Measurements from ENCODE around the gene MRPL51.
A peak's percentile ranks its signal among the peaks of the same experiment; 100 is the strongest.

The MRPL51 gene

DNA sequence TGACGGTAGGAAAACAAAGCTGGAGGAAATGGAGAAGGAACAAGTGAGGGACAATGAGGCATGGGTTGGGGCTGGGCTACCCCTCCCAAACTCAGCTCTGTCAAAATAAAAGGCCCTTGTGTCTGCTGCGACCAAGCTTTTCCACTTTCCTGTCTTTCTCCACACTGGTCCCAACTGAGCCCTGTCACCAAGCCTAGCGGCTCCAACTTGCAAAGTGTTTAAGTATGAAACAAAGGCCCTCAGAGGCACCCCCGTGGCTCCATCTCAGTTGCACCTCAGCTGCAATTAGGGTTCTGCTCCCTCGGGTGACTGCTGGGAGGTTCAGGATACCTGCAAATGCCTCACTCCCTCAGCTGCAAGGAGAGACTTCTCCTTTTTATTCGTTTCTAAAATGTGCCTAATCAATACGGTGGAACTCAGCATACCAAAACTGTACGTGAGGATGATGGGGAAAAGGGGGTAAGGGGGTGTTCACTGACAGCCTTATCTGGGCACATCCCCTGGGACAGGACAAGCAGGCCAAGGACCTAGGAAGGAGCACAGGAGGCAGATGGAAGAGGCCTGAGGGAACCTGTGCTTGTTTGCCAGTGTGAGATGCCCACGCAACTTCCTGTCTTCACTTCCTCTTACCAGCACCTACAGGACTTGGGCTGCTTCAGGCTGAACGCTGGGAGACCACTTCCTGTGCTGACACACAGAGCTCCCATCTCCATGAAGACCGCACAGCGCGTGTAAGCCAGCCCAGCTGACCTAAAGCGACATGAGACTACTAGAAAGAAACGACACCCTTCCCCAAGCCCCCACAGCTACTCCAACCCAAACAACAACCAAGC lies 31.4 kb downstream of the MRPL51 start:
- H3K36me3 Mint-ChIP-seq (ENCODE audit: insufficient read depth): peaks cover 79% of the 10 kb centered on the region
- no peaks in the 10 kb centered on the region for H3K9me3 Mint-ChIP-seq
- H3K27ac Mint-ChIP-seq (ENCODE audit: low read depth): peak overlapping the region; percentile 99
- H3K4me3 Mint-ChIP-seq: peak overlapping the region; percentile 78
- peak; percentile 60 to 76 for DNase-seq (ENCODE audit: low spot score in 2 of 2)
- H3K27me3 Mint-ChIP-seq: no peaks in the 10 kb centered on the region
- H3K4me1 Mint-ChIP-seq: peaks cover 79% of the 10 kb centered on the region
- ATAC-seq (replicated peaks; ENCODE audit: extremely low read depth, poor library complexity, severe bottlenecking): peak; percentile 92

DNA sequence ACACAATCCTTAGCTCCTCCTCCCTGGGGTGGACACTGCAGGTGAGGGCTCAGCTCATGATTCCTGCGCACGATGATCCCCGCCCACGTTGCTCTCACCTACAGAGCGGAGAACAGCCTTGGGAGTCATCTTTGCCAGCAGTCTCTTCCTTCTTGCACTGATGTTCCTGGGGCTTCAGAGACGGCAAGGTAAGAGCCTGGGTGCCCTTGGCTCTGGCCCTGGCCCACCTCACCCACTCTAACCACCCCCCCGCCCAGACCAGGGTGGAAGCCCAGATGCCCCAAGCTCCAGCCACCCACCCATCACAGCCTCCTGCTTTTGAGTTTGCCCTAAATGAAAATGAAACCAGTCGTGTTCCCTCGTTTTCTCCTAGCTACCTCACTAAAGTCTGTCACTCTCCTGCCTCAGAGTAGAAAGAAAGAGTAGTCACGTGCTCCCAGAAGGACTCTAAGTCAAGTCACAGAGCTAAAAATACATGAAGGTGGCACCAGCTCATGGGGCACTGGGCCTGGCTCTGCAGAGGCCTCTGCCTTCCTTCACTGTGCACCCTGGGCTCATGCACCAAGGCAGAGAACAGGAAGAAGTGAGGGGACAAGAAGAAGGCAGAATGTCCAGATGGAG lies 32.2 kb downstream of the MRPL51 start:
- ATAC-seq (replicated peaks; ENCODE audit: extremely low read depth, poor library complexity, severe bottlenecking): peak; percentile 16
- Mint-ChIP-seq H3K9me3 (no peaks in the 10 kb centered on the region), H3K27ac (ENCODE audit: low read depth) (peak overlapping the region; percentile 99), H3K36me3 (ENCODE audit: insufficient read depth) (peaks cover 77% of the 10 kb centered on the region), H3K4me1 (peaks cover 75% of the 10 kb centered on the region), H3K4me3 (peak overlapping the region; percentile 78), H3K27me3 (no peaks in the 10 kb centered on the region)
- DNase-seq (ENCODE audit: low spot score in 2 of 2): no peak

DNA sequence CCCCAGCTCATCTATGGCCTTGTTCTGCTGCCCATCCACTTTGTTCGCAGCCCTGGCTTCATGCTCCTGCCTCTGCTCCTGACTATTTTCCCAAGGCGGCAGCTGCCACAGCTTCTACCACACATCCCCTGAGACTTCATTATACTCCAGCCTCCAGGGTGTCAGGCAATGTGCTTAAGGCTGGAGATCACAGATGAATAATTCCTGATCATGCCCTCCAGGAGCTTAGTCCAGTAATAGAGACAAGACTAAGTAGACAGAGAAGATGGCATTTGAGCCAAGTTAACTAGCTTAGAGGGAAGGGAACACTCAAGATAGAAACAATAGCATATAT lies 34.1 kb downstream of the MRPL51 start:
- Mint-ChIP-seq H3K27ac (ENCODE audit: low read depth) (peak overlapping the region; percentile 90), H3K4me1 (peaks cover 67% of the 10 kb centered on the region), H3K9me3 (no peaks in the 10 kb centered on the region), H3K4me3 (no peak overlapping the region), H3K36me3 (ENCODE audit: insufficient read depth) (peaks cover 74% of the 10 kb centered on the region), H3K27me3 (no peaks in the 10 kb centered on the region)
- ATAC-seq (replicated peaks; ENCODE audit: extremely low read depth, poor library complexity, severe bottlenecking) (no peak), DNase-seq (ENCODE audit: low spot score in 2 of 2) (no peak)

DNA sequence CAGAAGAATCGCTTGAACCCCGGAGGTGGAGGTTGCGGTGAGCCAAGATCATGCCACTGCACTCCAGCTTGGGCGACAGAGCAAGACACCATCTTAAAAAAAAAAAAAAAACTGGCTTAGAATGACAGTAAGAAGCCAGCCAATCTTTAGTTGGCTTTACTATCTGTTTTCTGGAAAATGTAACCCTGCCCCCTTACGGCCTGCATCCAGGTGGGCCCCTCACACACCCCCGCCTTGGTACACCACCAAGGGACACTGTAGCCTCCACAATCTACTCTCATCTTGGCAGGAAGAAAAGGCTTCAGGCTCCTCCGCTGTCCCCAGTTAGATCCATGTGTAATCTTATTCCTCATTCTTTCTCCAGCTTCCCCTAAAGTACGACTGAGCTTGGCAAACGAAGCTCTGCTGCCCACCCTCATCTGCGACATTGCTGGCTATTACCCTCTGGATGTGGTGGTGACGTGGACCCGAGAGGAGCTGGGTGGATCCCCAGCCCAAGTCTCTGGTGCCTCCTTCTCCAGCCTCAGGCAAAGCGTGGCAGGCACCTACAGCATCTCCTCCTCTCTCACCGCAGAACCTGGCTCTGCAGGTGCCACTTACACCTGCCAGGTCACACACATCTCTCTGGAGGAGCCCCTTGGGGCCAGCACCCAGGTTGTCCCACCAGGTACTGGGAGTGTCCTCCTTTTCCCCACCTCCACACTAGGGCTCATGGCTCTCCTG lies 34.6 kb downstream of the MRPL51 start:
- Mint-ChIP-seq H3K9me3 (no peaks in the 10 kb centered on the region), H3K36me3 (ENCODE audit: insufficient read depth) (peaks cover 73% of the 10 kb centered on the region), H3K4me3 (no peak overlapping the region), H3K27me3 (no peaks in the 10 kb centered on the region), H3K27ac (ENCODE audit: low read depth) (peak overlapping the region; percentile 90), H3K4me1 (peaks cover 65% of the 10 kb centered on the region)
- DNase-seq (ENCODE audit: low spot score in 2 of 2) (no peak), ATAC-seq (replicated peaks; ENCODE audit: extremely low read depth, poor library complexity, severe bottlenecking) (no peak)

DNA sequence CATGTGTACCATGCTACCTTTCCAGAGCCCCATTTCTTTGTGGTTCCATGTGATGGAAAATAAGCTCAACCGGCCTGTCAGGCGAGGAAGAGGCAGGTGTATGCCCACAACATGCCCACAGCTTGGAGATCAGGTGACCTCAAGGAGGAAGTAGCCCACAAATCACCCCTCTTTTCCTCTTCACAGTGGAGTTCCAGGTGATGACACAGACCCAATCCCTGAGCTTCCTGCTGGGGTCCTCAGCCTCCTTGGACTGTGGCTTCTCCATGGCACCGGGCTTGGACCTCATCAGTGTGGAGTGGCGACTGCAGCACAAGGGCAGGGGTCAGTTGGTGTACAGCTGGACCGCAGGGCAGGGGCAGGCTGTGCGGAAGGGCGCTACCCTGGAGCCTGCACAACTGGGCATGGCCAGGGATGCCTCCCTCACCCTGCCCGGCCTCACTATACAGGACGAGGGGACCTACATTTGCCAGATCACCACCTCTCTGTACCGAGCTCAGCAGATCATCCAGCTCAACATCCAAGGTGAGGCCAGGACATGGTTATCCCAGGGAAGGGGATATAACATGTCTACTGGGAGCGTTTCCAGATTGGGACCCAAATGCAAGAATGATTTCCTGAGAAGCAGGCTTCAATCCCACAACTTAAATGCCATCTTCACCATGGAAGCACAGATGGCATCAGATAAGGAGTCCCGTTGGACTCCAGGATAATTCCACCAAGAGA lies 35.7 kb downstream of the MRPL51 start:
- Mint-ChIP-seq H3K27me3 (no peaks in the 10 kb centered on the region), H3K27ac (ENCODE audit: low read depth) (no peak overlapping the region), H3K4me1 (peaks cover 64% of the 10 kb centered on the region), H3K9me3 (no peaks in the 10 kb centered on the region), H3K36me3 (ENCODE audit: insufficient read depth) (peaks cover 70% of the 10 kb centered on the region), H3K4me3 (no peak overlapping the region)
- ATAC-seq (replicated peaks; ENCODE audit: extremely low read depth, poor library complexity, severe bottlenecking) (no peak), DNase-seq (ENCODE audit: low spot score in 2 of 2) (no peak)

DNA sequence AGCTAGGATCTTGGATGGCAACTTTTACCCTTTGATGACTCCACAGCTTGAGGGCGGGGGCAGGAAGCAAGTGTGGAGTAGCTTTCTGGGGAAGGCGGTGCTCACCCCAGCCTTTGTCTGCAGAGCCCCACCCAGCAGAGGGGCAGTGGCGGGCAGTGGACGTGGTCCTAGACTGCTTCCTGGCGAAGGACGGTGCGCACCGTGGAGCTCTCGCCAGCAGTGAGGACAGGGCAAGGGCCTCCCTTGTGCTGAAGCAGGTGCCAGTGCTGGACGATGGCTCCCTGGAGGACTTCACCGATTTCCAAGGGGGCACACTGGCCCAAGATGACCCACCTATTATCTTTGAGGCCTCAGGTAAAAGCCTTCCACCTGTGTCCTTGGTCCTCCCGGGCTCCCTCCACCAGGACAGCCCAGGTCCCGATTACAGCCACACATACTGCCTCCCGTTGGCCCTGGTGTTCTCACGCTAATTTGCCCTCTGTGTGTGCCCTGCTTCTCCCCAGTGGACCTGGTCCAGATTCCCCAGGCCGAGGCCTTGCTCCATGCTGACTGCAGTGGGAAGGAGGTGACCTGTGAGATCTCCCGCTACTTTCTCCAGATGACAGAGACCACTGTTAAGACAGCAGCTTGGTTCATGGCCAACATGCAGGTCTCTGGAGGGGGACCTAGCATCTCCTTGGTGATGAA lies 40.0 kb downstream of the MRPL51 start:
- peak overlapping the region; percentile 100 for H3K27ac Mint-ChIP-seq (ENCODE audit: low read depth)
- no peaks in the 10 kb centered on the region for H3K9me3 Mint-ChIP-seq
- peak overlapping the region; percentile 100 for H3K4me3 Mint-ChIP-seq
- DNase-seq (ENCODE audit: low spot score in 2 of 2) (no peak), ATAC-seq (replicated peaks; ENCODE audit: extremely low read depth, poor library complexity, severe bottlenecking) (no peak)
- peaks cover 58% of the 10 kb centered on the region for H3K4me1 Mint-ChIP-seq
- no peaks in the 10 kb centered on the region for H3K27me3 Mint-ChIP-seq
- peaks cover 66% of the 10 kb centered on the region for H3K36me3 Mint-ChIP-seq (ENCODE audit: insufficient read depth)

DNA sequence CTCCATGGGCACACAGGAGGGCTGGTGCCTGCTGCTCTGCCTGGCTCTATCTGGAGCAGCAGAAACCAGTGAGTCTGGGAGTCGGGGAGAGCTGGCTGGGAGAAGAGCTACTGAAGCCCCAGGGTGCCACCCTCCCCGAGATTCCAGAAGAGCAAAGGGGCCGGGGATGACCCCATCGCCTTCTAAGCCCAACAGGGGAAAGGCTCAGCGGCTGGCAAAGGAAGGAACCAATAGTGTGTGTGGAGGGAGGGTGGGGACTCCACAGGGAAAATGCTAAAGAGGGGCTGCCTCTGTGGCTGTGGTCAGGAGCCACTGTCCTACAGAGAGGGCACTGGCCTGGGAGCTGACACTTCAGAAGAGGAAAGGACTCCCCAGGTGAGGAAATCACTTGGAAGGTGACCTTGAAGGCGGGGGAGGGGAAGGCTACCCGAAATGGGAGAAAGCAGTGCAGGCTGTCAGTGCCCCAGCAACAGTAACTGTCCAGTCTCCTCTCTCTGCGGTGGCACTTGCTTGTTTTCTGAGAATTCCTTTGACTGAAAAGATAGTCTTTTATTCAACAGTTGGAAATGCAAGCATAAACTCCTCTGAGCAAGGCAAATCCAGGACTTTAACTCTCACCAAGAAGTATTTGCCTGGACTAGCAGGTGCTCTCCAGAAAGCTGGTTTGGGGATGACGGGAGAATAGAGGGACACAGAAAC lies 40.7 kb downstream of the MRPL51 start:
- Mint-ChIP-seq H3K9me3 (no peaks in the 10 kb centered on the region), H3K4me3 (peak overlapping the region; percentile 100), H3K27ac (ENCODE audit: low read depth) (peak overlapping the region; percentile 100), H3K4me1 (peaks cover 64% of the 10 kb centered on the region), H3K27me3 (no peaks in the 10 kb centered on the region), H3K36me3 (ENCODE audit: insufficient read depth) (peaks cover 64% of the 10 kb centered on the region)
- no peak for DNase-seq (ENCODE audit: low spot score in 2 of 2)
- ATAC-seq (replicated peaks; ENCODE audit: extremely low read depth, poor library complexity, severe bottlenecking): no peak

DNA sequence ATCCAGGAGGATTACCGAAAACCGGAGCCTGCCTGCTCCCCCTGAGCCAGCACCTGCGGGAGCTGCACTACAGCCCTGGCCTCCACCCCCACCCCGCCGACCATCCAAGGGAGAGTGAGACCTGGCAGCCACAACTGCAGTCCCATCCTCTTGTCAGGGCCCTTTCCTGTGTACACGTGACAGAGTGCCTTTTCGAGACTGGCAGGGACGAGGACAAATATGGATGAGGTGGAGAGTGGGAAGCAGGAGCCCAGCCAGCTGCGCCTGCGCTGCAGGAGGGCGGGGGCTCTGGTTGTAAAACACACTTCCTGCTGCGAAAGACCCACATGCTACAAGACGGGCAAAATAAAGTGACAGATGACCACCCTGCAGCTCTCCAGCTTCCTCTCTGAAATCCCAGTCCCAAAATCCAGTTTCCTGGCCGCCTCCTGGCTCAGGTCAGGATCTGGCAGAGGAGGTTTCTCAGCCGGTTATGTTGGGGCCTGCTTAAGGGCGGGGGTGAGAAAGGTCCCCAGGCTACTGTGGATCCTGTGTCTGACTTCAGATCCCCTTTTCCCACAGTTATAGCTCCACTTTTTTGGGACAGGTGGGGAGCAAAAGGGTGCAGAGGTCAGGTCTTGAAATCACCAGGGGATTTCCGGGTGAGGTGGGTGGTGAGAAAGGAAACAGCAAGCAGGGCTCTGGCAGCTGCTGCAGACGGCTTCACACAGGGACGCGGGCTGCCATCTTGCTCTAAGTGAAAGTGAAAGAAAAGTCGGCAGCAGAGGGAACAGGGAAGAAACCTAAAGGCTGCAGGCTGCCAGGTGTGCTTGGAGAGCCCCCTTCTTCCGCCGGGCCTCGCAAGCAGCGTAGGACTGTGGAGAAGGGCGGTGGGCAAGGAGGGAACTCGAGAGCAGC lies 41.5 kb downstream of the MRPL51 start, which contains the start of gene TAPBPL:
TAPBPL (plus strand) TSS at position 695 of the 897 bp plus-strand sequence. CDS start 207 bp downstream, outside the sequence.
- Mint-ChIP-seq H3K9me3 (no peaks in the 10 kb centered on the region), H3K27me3 (no peaks in the 10 kb centered on the region), H3K4me3 (peak within 1 kb of the TSS; percentile 100), H3K27ac (ENCODE audit: low read depth) (peak within 1 kb of the TSS; percentile 100), H3K4me1 (peaks cover 66% of the 10 kb centered on the region), H3K36me3 (ENCODE audit: insufficient read depth) (peaks cover 63% of the 10 kb centered on the region)
- DNase-seq (ENCODE audit: low spot score in 2 of 2): peak; percentile 60 to 74
- peak; percentile 95 for ATAC-seq (replicated peaks; ENCODE audit: extremely low read depth, poor library complexity, severe bottlenecking)

DNA sequence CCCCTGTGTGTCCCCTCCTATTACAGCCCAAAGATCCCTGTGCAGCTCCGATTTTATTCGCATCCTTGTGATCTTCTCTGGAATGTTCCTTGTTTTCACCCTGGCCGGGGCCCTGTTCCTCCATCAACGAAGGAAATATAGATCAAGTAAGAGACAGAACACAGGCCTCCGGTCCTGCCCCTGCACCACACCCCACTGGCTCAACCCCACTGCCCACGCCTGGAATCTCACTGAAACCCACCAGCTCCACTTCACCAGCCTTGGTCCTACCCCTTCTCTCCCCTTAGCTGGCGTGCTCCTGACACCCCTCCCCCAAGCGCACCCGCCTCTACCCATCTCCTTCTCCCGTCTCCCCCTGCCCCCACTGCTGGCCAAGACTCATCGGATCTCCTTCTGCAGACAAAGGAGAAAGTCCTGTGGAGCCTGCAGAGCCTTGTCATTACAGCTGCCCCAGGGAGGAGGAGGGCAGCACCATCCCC lies 42.2 kb downstream of the MRPL51 start:
- Mint-ChIP-seq H3K4me3 (peak overlapping the region; percentile 100), H3K36me3 (ENCODE audit: insufficient read depth) (peaks cover 63% of the 10 kb centered on the region), H3K27ac (ENCODE audit: low read depth) (peak overlapping the region; percentile 100), H3K9me3 (no peaks in the 10 kb centered on the region), H3K27me3 (no peaks in the 10 kb centered on the region), H3K4me1 (peaks cover 70% of the 10 kb centered on the region)
- ATAC-seq (replicated peaks; ENCODE audit: extremely low read depth, poor library complexity, severe bottlenecking): no peak
- no peak for DNase-seq (ENCODE audit: low spot score in 2 of 2)

DNA sequence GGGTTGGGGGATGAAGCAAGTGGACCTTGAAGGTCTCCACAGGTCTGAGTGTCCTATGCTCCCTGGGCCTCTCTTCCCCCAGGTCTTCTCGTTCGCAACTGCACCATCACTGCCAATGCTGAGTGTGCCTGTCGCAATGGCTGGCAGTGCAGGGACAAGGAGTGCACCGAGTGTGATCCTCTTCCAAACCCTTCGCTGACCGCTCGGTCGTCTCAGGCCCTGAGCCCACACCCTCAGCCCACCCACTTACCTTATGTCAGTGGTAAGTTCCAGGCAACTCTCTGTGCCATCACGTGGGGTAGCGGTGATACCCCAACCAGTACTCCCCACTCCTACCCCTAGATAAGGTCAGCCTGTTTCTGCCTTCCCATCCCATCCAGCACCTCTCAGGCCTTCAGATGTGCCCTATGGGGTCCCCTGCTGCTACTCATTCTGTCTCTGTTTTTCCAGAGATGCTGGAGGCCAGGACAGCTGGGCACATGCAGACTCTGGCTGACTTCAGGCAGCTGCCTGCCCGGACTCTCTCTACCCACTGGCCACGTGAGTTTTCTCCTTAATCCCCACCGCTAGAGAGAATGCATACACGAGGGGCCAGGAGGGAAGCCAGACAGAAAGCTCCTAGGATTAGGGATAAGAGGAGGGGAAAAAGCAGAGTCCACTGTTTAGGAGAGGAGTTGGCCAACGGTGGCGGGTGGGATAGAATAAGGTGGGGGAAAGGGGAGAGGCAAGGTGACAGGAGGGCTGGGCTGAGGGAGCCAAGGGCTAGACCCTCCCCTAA lies 42.8 kb downstream of the MRPL51 start:
- DNase-seq (ENCODE audit: low spot score in 2 of 2) (no peak), ATAC-seq (replicated peaks; ENCODE audit: extremely low read depth, poor library complexity, severe bottlenecking) (no peak)
- Mint-ChIP-seq H3K4me3 (peak overlapping the region; percentile 100), H3K27ac (ENCODE audit: low read depth) (peak overlapping the region; percentile 100), H3K9me3 (no peaks in the 10 kb centered on the region), H3K36me3 (ENCODE audit: insufficient read depth) (peaks cover 61% of the 10 kb centered on the region), H3K4me1 (peaks cover 73% of the 10 kb centered on the region), H3K27me3 (no peaks in the 10 kb centered on the region)
